Neural progenitor cell (in vitro differentiated cells): ENCODE results near the gene NAP1L4.

Source experiments
- EZH2 ChIP-seq: fragments of 200-600 bp; sonication (generic); IDR thresholded peaks from 2 replicates; pipeline ENCODE4 v1.6.1; 2017; ENCODE audit warnings: antibody characterized with exemption, mild to moderate bottlenecking, moderate library complexity
- TF ChIP-seq, protein P1 (sequence below): fragments of 200-600 bp; sonication (generic); IDR thresholded peaks from 2 replicates; pipeline ENCODE4 v1.5.1; 2017; ENCODE audit warnings: antibody characterized with exemption, mild to moderate bottlenecking

DNA sequence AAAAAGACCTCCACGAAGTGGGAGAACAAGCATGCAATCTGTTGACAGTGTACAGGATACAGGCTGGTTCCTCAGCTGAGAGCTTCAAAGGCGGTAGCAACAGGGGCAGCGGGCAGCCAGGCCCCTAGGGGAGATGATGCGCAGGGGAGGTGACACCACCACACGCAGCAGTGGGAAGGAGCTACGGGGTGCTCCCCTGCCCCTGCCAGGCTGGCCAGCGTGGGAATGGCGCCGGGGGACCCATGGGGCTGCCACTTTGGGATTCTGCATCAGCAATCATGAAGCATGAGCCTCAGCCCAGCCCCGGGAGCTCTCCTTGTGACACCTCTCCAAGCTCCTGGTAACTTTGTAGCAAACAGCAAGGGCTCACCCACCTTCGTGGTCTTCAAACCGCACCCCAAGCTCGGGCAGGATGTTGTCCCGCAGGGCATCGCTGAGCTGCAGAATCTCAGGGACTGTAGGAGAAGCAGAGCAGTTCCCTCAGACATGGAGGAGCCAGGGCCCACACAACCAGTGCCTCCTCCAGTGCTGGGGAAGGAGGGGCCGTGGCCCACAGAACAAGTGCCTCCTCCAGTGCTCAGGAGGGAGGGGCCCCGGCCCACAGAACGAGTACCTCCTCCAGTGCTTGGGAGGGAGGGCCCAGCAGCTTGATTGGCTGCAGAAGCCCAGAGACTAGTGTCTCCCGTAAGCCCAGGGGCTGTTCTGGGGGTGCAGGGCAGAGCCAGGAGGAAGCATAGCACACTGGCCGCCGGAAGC lies 14.6 kb upstream of the NAP1L4 start:
- TF ChIP-seq EZH2, result no peak
- TF ChIP-seq, protein P1, sequence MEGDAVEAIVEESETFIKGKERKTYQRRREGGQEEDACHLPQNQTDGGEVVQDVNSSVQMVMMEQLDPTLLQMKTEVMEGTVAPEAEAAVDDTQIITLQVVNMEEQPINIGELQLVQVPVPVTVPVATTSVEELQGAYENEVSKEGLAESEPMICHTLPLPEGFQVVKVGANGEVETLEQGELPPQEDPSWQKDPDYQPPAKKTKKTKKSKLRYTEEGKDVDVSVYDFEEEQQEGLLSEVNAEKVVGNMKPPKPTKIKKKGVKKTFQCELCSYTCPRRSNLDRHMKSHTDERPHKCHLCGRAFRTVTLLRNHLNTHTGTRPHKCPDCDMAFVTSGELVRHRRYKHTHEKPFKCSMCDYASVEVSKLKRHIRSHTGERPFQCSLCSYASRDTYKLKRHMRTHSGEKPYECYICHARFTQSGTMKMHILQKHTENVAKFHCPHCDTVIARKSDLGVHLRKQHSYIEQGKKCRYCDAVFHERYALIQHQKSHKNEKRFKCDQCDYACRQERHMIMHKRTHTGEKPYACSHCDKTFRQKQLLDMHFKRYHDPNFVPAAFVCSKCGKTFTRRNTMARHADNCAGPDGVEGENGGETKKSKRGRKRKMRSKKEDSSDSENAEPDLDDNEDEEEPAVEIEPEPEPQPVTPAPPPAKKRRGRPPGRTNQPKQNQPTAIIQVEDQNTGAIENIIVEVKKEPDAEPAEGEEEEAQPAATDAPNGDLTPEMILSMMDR, result no peak
